ENCODE measurements around the gene ZNF398.

- TF ChIP-seq CTCF (IDR thresholded peaks at IDR 0.05; ENCODE audit: low read depth, low read length), result peak; percentile 78
- no peak for TF ChIP-seq EZH2phosphoT487 (IDR thresholded peaks at IDR 0.05; ENCODE audit: low read depth)
Observed at GRCh38 chr7:149209518-149210269, 62.4 kb downstream of the ZNF398 start.

Measured in OCI-LY3 (cell line).